DOHH2 (cell line): ENCODE data around the gene PRSS22.

Source experiments
- H3F3A ChIP-seq: fragments of 200-600 bp; sonication (generic), shearing (Covaris generic); 2 replicates; pipeline ENCODE4 v1.6.0; 2016; ENCODE audit warnings: antibody characterized with exemption, mild to moderate bottlenecking; ENCODE audit not compliant: control insufficient read depth, insufficient read depth
- H3K27ac ChIP-seq: fragments of 200-600 bp; sonication (generic); 2 replicates; pipeline ENCODE4 v1.5.1; 2014; ENCODE audit warnings: low read depth, mild to moderate bottlenecking, low read length, moderate library complexity
- H3K27me3 ChIP-seq: fragments of 200-600 bp; sonication (generic); 2 replicates; pipeline ENCODE4 v1.6.1; 2014; ENCODE audit warnings: mild to moderate bottlenecking, low read length, mixed read lengths; ENCODE audit not compliant: control insufficient read depth
- H3K36me3 ChIP-seq: fragments of 200-600 bp; sonication (generic); 2 replicates; pipeline ENCODE4 v1.6.1; 2014; ENCODE audit warnings: mild to moderate bottlenecking, low read length, moderate library complexity, mixed read lengths; ENCODE audit not compliant: control insufficient read depth
- H3K4me1 ChIP-seq: fragments of 200-600 bp; sonication (generic); 2 replicates; pipeline ENCODE4 v1.6.1; 2014; ENCODE audit warnings: mild to moderate bottlenecking, low read length, mixed read lengths; ENCODE audit not compliant: control insufficient read depth
- H3K4me2 ChIP-seq: fragments of 200-600 bp; sonication (generic); 2 replicates; pipeline ENCODE4 v1.6.0; 2014; ENCODE audit warnings: mild to moderate bottlenecking, low read length, moderate library complexity
- H3K4me3 ChIP-seq: fragments of 200-600 bp; sonication (generic); 2 replicates; pipeline ENCODE4 v1.5.1; 2014; ENCODE audit warnings: mild to moderate bottlenecking, low read length, mixed read lengths
- H3K79me2 ChIP-seq: fragments of 200-600 bp; sonication (generic); 2 replicates; pipeline ENCODE4 v1.6.1; 2014; ENCODE audit warnings: mild to moderate bottlenecking, low read length, mixed read lengths; ENCODE audit not compliant: control insufficient read depth
- H3K9me2 ChIP-seq: fragments of 200-600 bp; sonication (generic); replicated peaks from 2 replicates; pipeline ENCODE4 v1.6.1; 2014; ENCODE audit warnings: mild to moderate bottlenecking, low read length, mixed read lengths; ENCODE audit not compliant: control insufficient read depth
- H3K9me3 ChIP-seq: fragments of 200-600 bp; sonication (generic); 2 replicates; pipeline ENCODE4 v1.6.1; 2014; ENCODE audit warnings: antibody characterized with exemption, low read length, mixed read lengths; ENCODE audit not compliant: control insufficient read depth, insufficient read depth
- H4K20me1 ChIP-seq: fragments of 200-600 bp; sonication (generic); 2 replicates; pipeline ENCODE4 v1.6.0; 2014; ENCODE audit warnings: low read depth, mild to moderate bottlenecking, antibody characterized with exemption, low read length, moderate library complexity; ENCODE audit not compliant: control insufficient read depth, insufficient read depth
- CTCF ChIP-seq: fragments of 200-600 bp; sonication (generic); IDR thresholded peaks from one replicate; pipeline ENCODE4 v1.5.1; 2014; ENCODE audit warnings: antibody characterized with exemption, mild to moderate bottlenecking, low read depth, low read length; ENCODE audit not compliant: poor library complexity, severe bottlenecking
- EZH2phosphoT487 ChIP-seq: fragments of 200-600 bp; sonication (generic); IDR thresholded peaks from 2 replicates; pipeline ENCODE4 v1.6.1; 2017; ENCODE audit warnings: borderline replicate concordance, mild to moderate bottlenecking, antibody characterized with exemption, low read length, moderate library complexity, mixed read lengths

Gene PRSS22

GRCh38 chr16:2818272-2818876 lies 39.6 kb downstream of the PRSS22 start:
- Histone ChIP-seq H3K79me2 (no peaks in the 10 kb centered on the region), H3K27ac (no peak overlapping the region), H3K36me3 (no peaks in the 10 kb centered on the region), H3K27me3 (no peaks in the 10 kb centered on the region), H3K4me3 (no peak overlapping the region), H3K4me1 (no peaks in the 10 kb centered on the region), H3K9me3 (no peaks in the 10 kb centered on the region), H4K20me1 (no peaks in the 10 kb centered on the region), H3F3A (no peaks in the 10 kb centered on the region), H3K4me2 (no peak overlapping the region), H3K9me2 (no peaks in the 10 kb centered on the region)
- no peak for TF ChIP-seq CTCF

- Histone ChIP-seq H4K20me1 (no peaks in the 10 kb centered on the region), H3K27me3 (no peaks in the 10 kb centered on the region), H3K9me3 (no peaks in the 10 kb centered on the region), H3K36me3 (no peaks in the 10 kb centered on the region), H3K9me2 (no peaks in the 10 kb centered on the region), H3K79me2 (no peaks in the 10 kb centered on the region), H3K4me1 (no peaks in the 10 kb centered on the region), H3K4me3 (no peak overlapping the region), H3K27ac (no peak overlapping the region), H3F3A (no peaks in the 10 kb centered on the region), H3K4me2 (no peak overlapping the region)
- TF ChIP-seq EZH2phosphoT487: no peak
Measured at GRCh38 chr16:2817340-2818271, 40.4 kb downstream of the PRSS22 start.

- Histone ChIP-seq H3K4me2 (no peak within 1 kb of the TSS), H3K4me1 (no peaks in the 10 kb centered on the region), H3K27me3 (peaks cover 1% of the 10 kb centered on the region), H4K20me1 (no peaks in the 10 kb centered on the region), H3K9me2 (no peaks in the 10 kb centered on the region), H3K9me3 (no peaks in the 10 kb centered on the region), H3K27ac (no peak within 1 kb of the TSS), H3F3A (no peaks in the 10 kb centered on the region), H3K4me3 (no peak within 1 kb of the TSS), H3K36me3 (no peaks in the 10 kb centered on the region), H3K79me2 (no peaks in the 10 kb centered on the region)
- TF ChIP-seq EZH2phosphoT487 (no peak), CTCF (peak; percentile 34)
Measured at GRCh38 chr16:2816751-2817339, 41.1 kb downstream of the PRSS22 start, which contains the start of gene PRSS21. Gene PRSS21 (plus strand): TSS chr16:2817237. CDS start chr16:2817269, 32 bp downstream.
